NCI-H446 (cell line): ENCODE measurements around the gene SKAP1.
A peak's percentile ranks its signal among the peaks of the same experiment; 100 is the strongest.
"Not testable (repeated sequence)": the region's sequence is repeated elsewhere in the genome, so short reads cannot be mapped to it uniquely, and the experiment has no call there.

Experiments used
- DNase-seq, 2 experiments: peaks; one replicate each; lab custom pipeline; 2025; lab: John Stamatoyannopoulos, UW

SKAP1 gene

GRCh38 chr17:48368967-48369366 is 61.0 kb downstream of the SKAP1 start:
- DNase-seq, result not testable (repeated sequence)

DNA sequence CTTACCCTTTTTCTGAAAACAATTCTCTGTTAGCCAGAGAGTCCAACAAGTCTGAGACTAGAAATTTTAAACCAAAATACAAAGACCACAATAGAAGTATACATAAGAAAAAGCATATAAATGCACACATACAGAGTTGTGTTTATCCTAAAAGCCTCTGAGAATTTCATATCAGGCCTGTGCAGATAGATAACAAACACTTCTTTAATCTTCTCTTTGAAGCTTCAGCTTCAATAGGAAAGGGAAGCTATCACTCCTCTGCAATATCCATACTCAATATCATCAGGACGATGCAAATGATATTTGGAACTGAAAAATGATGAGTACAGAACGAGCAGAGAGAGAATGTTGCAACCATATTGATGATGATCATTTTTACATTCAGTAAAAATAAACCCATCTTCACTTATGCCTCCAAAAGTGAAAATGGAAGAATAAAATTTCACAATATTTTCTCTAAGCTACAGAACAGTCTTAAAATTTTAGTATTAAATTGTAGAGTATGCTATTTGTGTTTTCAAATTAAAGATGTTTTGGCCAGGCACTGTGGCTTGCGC is 61.6 kb downstream of the SKAP1 start:
- DNase-seq, result no peak

DNA sequence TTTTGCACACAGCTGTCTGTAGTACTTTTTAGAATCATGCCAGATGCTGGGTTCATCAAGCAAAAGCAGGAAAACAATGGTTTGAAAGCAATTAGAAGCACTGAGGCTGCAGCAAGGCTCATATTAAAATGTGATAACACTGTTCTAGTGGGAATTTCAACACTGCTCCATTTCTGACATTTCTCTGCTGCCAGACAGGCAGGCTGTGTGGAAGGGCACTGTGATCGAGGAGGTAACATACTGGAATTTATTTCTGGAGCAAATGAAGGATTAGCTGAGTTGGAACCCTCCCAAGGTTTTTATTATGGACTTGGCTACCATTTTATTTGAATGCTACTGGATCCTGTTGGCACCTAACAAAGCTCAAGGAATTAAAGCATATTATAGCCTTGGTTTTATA is 66.9 kb downstream of the SKAP1 start:
- no peak for DNase-seq

GRCh38 chr17:48360861-48361633 is 69.0 kb downstream of the SKAP1 start:
- not testable (repeated sequence) for DNase-seq

GRCh38 chr17:48357779-48358602 is 72.0 kb downstream of the SKAP1 start:
- DNase-seq, result no peak

- no peak for DNase-seq
Observed at GRCh38 chr17:48356866-48357265, 73.1 kb downstream of the SKAP1 start.

DNA sequence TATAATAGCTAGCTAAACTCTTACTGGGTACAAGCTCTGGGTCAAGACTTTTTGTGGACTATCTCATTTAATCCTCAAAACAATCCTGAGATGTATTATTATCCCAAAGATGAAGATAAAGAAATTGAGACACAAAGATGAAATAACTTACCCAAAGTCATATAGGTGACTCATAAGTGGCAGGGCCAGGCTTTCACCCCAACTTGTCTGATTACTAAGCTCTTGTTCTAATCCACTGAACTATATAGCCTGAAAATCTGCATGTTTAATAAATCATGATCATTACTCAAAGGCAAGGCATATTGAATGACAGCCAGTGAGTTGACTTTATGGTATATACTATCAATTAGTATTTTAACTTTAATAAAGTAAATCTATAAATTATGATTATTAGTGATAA is 77.4 kb downstream of the SKAP1 start:
- DNase-seq, result no peak

DNA sequence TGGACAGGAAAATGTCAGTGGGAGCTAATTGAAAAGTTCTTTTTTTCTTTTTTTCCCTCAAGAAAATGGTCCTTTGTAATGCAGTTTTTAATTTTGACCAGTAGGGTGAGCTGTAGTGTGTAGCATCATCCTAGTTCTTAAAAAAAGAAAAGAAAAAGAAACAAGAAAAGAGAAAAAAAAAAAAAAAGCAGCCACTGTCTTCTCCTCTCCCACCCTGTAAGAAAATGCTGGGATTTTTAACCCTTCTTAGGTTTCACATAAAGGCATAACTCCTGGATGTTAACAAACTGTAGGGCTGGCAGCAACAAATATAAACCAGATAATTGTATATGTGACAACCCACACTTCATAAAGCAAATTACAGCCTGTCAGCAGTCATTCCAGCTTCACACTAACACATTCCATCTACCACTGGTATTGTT is 78.1 kb downstream of the SKAP1 start:
- peak in 1 of 2 experiments; percentile 14 for DNase-seq

GRCh38 chr17:48348352-48348751 is 81.7 kb downstream of the SKAP1 start:
- no peak for DNase-seq

DNA sequence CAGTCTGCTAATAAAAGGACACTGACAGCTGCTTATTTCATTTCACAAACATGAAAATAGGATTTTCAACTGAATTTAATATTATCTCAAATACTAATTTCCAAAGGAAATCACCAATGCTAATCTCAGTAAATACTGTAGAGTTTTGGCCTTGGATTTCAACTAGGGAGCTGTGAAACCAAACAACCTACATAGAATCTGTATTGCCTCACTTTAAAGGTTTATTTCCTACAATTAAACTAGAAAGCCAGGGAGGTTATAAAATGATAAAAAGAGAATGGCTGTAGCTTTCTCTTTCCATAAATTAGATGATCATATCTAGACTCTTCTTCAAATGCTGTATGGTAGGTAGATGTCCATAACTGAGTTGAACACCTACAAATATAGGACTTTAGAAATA is 82.8 kb downstream of the SKAP1 start:
- no peak for DNase-seq

- DNase-seq, result no peak
Observed at GRCh38 chr17:48344251-48344650, 85.8 kb downstream of the SKAP1 start.

GRCh38 chr17:48340916-48341315 is 89.1 kb downstream of the SKAP1 start:
- no peak for DNase-seq

DNA sequence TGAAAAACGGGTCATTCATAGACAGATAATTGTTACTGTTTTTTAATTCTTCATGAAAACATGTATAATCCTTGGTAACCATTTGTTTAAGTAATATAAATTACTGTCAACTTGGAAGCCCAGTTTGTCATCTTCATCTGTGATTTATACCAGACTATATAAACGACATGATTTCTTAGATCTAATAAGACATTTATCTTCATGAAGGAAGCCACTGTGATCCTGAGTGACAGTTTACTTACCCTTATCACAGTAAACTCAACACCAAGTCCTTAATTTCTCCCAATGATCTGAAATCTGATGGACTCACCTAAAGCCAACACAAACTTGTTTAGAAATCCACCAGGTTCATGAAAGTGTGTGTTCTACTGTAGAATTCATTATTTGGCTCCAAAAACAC is 91.3 kb downstream of the SKAP1 start:
- DNase-seq, result no peak

GRCh38 chr17:48337903-48338302 is 92.1 kb downstream of the SKAP1 start:
- not testable (repeated sequence) for DNase-seq

GRCh38 chr17:48336986-48337385 is 93.0 kb downstream of the SKAP1 start:
- DNase-seq, result no peak

GRCh38 chr17:48335858-48336500 is 94.0 kb downstream of the SKAP1 start:
- DNase-seq, result peak in 1 of 2 experiments; percentile 63

- no peak for DNase-seq
Observed at GRCh38 chr17:48335146-48335784, 94.7 kb downstream of the SKAP1 start.

DNA sequence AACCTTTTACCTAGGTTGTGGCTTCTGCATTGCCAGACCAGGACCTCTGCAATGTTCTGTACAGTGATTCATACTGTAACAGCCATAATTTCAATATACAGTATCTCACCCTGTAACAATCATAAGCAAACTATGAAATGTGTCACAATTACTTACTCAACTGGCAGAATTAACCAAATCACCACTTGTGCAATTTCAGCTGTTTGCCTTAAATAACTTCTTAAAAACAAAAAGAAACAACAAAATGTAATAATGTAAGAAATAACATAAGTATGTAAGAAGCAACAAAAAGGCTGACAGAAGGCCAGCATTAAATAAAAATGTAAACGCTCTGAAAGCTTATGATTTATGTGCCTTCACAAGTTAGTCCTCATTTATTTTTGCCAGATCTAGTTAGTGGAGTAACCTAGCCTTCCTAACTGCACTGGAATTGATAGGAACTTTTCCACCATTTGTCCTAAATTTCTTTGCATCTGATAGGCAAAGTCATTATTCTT is 96.9 kb downstream of the SKAP1 start:
- DNase-seq, result no peak

GRCh38 chr17:48330887-48331286 is 99.1 kb downstream of the SKAP1 start:
- DNase-seq, result no peak

GRCh38 chr17:48330421-48330820 is 99.6 kb downstream of the SKAP1 start:
- no peak for DNase-seq

DNA sequence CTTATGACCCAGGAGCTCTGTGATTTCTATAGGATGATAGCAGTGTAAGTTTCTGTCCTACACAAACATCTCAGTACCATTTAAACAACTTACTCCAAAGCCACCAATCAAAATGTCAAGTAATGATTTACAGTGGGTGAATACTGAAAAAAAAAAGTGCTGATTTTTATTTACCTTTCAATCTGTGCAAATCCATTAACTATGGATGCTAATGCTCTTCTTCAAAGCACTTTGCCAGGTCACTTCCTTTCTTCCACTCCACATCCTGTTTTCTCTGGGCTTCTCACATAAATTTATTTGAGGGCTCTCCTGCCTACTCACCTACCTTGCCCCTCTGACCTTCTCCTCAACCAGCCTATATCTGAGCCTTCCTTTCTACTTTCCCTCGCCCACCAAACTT is 101.6 kb downstream of the SKAP1 start:
- DNase-seq, result no peak

DNA sequence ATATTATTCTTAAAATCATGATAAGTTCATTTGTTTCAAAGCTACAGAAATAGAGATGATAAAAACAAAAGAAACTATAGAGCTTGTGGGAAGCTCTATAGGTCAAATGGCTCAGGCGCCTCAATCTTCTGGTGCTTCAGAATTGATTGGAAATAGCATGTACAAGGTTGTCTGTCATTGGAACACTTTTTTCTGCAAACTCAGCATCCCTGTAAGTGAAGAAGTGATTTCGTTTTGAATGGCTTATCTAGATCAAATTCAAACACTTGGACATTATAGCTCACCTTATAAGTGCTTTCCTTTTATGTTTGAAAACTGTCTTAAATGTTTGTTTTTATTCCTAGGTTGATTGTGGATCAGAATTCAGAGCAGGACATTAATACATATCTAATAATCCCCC is 103.7 kb downstream of the SKAP1 start:
- no peak for DNase-seq
